CD4-positive, alpha-beta T cell (primary cell): ENCODE results near the gene KCTD3. TPM values are rescaled to one million over a fixed set of nuclear protein-coding genes. Genes with fewer than 3 reads are reported as not detected.

Source experiments
- ATAC-seq: fragments of 200-7000 bp; cut with Tn5 transposase; one replicate; pipeline ENCODE4 v1.10.0; 2022; ENCODE audit warnings: mild to moderate bottlenecking; ENCODE audit not compliant: poor library complexity
- CTCF ChIA-PET: fragments of 350-600 bp; sonication (Branson Sonifier 250); formaldehyde crosslinking; loops from one replicate; lab custom pipeline; 2021; ENCODE audit warnings: antibody characterized with exemption, inconsistent platforms; lab: Charles Lee
- POLR2A ChIA-PET: fragments of 350-600 bp; sonication (Branson Sonifier 250); formaldehyde crosslinking; loops from one replicate; lab custom pipeline; 2021; ENCODE audit warnings: antibody characterized with exemption, inconsistent platforms; lab: Charles Lee
- DNase-seq, 14 experiments: peaks; one replicate each; pipeline ENCODE4 v3.0.0-alpha.2; 2013 to 2020; ENCODE audit warnings: mixed read lengths in 2 of 14
- H3K27ac ChIP-seq, 2 donors: one replicate each; pipeline versions ENCODE4 v1.5.1 to v1.7.0; 2013; ENCODE audit warnings: low read length in 2 of 2, low read depth in 1 of 2, mild to moderate bottlenecking in 1 of 2
- H3K27me3 ChIP-seq, 2 experiments: 1 replicate in 1 of 2; 2 replicates in 1 of 2; pipeline versions ENCODE4 v1.6.1 to v1.7.0; 2013; ENCODE audit warnings: low read length in 2 of 2, control low read depth in 1 of 2, mild to moderate bottlenecking in 1 of 2, moderate library complexity in 1 of 2; ENCODE audit not compliant: insufficient read depth in 2 of 2, control insufficient read depth in 1 of 2
- H3K36me3 ChIP-seq: one replicate; pipeline ENCODE4 v1.6.1; 2013; ENCODE audit warnings: low read length, control low read depth; ENCODE audit not compliant: insufficient read depth
- H3K4me1 ChIP-seq: one replicate; pipeline ENCODE4 v1.6.1; 2013; ENCODE audit warnings: low read length, control low read depth; ENCODE audit not compliant: insufficient read depth
- H3K4me3 ChIP-seq: one replicate; pipeline ENCODE4 v1.5.1; 2013; ENCODE audit warnings: mild to moderate bottlenecking, low read length, moderate library complexity
- H3K9me3 ChIP-seq, 2 experiments: 1 replicate in 1 of 2; 2 replicates in 1 of 2; pipeline versions ENCODE4 v1.6.1 to v1.7.0; 2013; ENCODE audit warnings: low read length in 2 of 2, mild to moderate bottlenecking in 2 of 2, control low read depth in 1 of 2, moderate library complexity in 1 of 2; ENCODE audit not compliant: control insufficient read depth in 1 of 2, insufficient read depth in 1 of 2
- H3K27ac Mint-ChIP-seq: one replicate; pipeline ENCODE4 v1.8.0; 2020; ENCODE audit warnings: mixed read lengths
- H3K27me3 Mint-ChIP-seq: one replicate; pipeline ENCODE4 v1.8.0; 2021; ENCODE audit warnings: mixed read lengths
- H3K36me3 Mint-ChIP-seq: one replicate; pipeline ENCODE4 v1.8.0; 2021; ENCODE audit warnings: low read depth, mixed read lengths
- H3K4me1 Mint-ChIP-seq: one replicate; pipeline ENCODE4 v1.8.0; 2021; ENCODE audit warnings: low read depth, mixed read lengths
- H3K4me3 Mint-ChIP-seq: one replicate; pipeline ENCODE4 v1.8.0; 2020; ENCODE audit warnings: mild to moderate bottlenecking, mixed read lengths
- H3K9me3 Mint-ChIP-seq: one replicate; pipeline ENCODE4 v1.8.0; 2020; ENCODE audit warnings: mixed read lengths
- CTCF ChIP-seq: fragments of 200-600 bp; IDR thresholded peaks from one replicate; pipeline ENCODE4 v1.8.0; 2022; ENCODE audit warnings: antibody characterized with exemption, mild to moderate bottlenecking
- intact Hi-C, 2 experiments: fragments of 100-400 bp; cut with DNase I in 1 of 2; cut with micrococcal nuclease in 1 of 2; formaldehyde crosslinking; loops; one replicate each; pipeline versions ENCODE4 v1.15.1 to v1.9.0; 2023 to 2025; cut with DNase I, micrococcal nuclease
- total RNA-seq, 174 experiments: library from RNA in 2 of 174; stranded (reverse) in 2 of 174; gene quantifications; one replicate each; pipeline ENCODE4 v1.2.3 and lab custom pipeline; 2021 to 2026

KCTD3 gene
- total RNA-seq, 2 experiments from 2014 or later: 3.0 to 4.8 TPM

GRCh38 chr1:215595231-215595630, 28.1 kb downstream of the KCTD3 start:
- Histone ChIP-seq H3K4me1 (no peaks in the 10 kb centered on the region), H3K36me3 (no peaks in the 10 kb centered on the region), H3K4me3 (no peak overlapping the region), H3K27me3 (no peaks in the 10 kb centered on the region), H3K9me3 (no peaks in the 10 kb centered on the region), H3K27ac (no peak overlapping the region)
- no peak for DNase-seq
- no peak for TF ChIP-seq CTCF
- Mint-ChIP-seq H3K9me3 (no peaks in the 10 kb centered on the region), H3K4me1 (no peaks in the 10 kb centered on the region), H3K27me3 (no peaks in the 10 kb centered on the region), H3K4me3 (no peak overlapping the region), H3K36me3 (peaks cover 32% of the 10 kb centered on the region), H3K27ac (no peak overlapping the region)
- CTCF ChIA-PET: no interaction called here
- intact Hi-C loops: no loop called here
- ATAC-seq: no peak
- POLR2A ChIA-PET: no interaction called here

- no peak overlapping the region for H3K4me3 Mint-ChIP-seq
- H3K27ac ChIP-seq: no peak overlapping the region
- peaks cover 0 to 3% of the 10 kb centered on the region in 2 experiments for H3K9me3 ChIP-seq
- H3K36me3 Mint-ChIP-seq: peaks cover 17% of the 10 kb centered on the region
- no peaks in the 10 kb centered on the region for H3K36me3 ChIP-seq
- ChIA-PET CTCF (no interaction called here), POLR2A (no interaction called here)
- TF ChIP-seq CTCF: no peak
- no peaks in the 10 kb centered on the region for H3K4me1 Mint-ChIP-seq
- no peak for ATAC-seq
- H3K9me3 Mint-ChIP-seq: no peaks in the 10 kb centered on the region
- H3K27me3 ChIP-seq: no peaks in the 10 kb centered on the region
- H3K27me3 Mint-ChIP-seq: no peaks in the 10 kb centered on the region
- intact Hi-C loops: no loop called here
- no peak overlapping the region for H3K4me3 ChIP-seq
- H3K4me1 ChIP-seq: no peaks in the 10 kb centered on the region
- DNase-seq: no peak
- no peak overlapping the region for H3K27ac Mint-ChIP-seq
Measured at GRCh38 chr1:215597961-215598360, 30.9 kb downstream of the KCTD3 start.

- Histone ChIP-seq H3K9me3 (peaks cover 0 to 3% of the 10 kb centered on the region in 2 experiments), H3K27me3 (no peaks in the 10 kb centered on the region), H3K27ac (no peak overlapping the region), H3K36me3 (no peaks in the 10 kb centered on the region), H3K4me1 (no peaks in the 10 kb centered on the region), H3K4me3 (no peak overlapping the region)
- peaks cover 22% of the 10 kb centered on the region for H3K36me3 Mint-ChIP-seq
- no peak for ATAC-seq
- no peak overlapping the region for H3K27ac Mint-ChIP-seq
- no peaks in the 10 kb centered on the region for H3K9me3 Mint-ChIP-seq
- H3K4me3 Mint-ChIP-seq: no peak overlapping the region
- H3K4me1 Mint-ChIP-seq: no peaks in the 10 kb centered on the region
- no peak for TF ChIP-seq CTCF
- ChIA-PET POLR2A (no interaction called here), CTCF (no interaction called here)
- intact Hi-C loops: no loop called here
- no peaks in the 10 kb centered on the region for H3K27me3 Mint-ChIP-seq
- DNase-seq: no peak
Measured at GRCh38 chr1:215599418-215600074, 32.4 kb downstream of the KCTD3 start.
